ENCODE results near the gene GALNT6. TPM values are rescaled to one million over a fixed set of nuclear protein-coding genes. Genes with fewer than 3 reads are reported as not detected.

Gene GALNT6
- total and polyA plus RNA-seq, 2 donors (not counting 1 experiment from before 2014, with no cell fraction given): 25.2 to 115 TPM

- peaks cover 19% of the 10 kb centered on the region for H3K4me1 ChIP-seq (ENCODE audit: control insufficient read depth, extremely low read depth, insufficient read depth, low read length)
- no peak overlapping the region for H3K4me2 ChIP-seq (ENCODE audit: extremely low read depth, insufficient read depth, low read length)
- no peak overlapping the region for H2AFZ ChIP-seq (ENCODE audit: low read length)
- no peak overlapping the region for H3K4me3 ChIP-seq (replicated peaks in 1 of 4; ENCODE audit: control extremely low read depth in 1 of 4, insufficient read depth in 1 of 4, low read depth in 3 of 4, low read length in 4 of 4)
- no peaks in the 10 kb centered on the region for H3K79me2 ChIP-seq (ENCODE audit: control insufficient read depth, insufficient read depth, low read length)
- H3K27me3 ChIP-seq (ENCODE audit: control insufficient read depth, insufficient read depth, low read length): no peaks in the 10 kb centered on the region
- no peak overlapping the region for H3K27ac ChIP-seq (ENCODE audit: insufficient read depth, low read length)
- no peaks in the 10 kb centered on the region for H3K9me3 ChIP-seq (ENCODE audit: control insufficient read depth, insufficient read depth, low read depth, low read length)
- H3K36me3 ChIP-seq (ENCODE audit: control insufficient read depth, insufficient read depth, low read length): peaks cover 8% of the 10 kb centered on the region
- TF ChIP-seq CTCF (conservative IDR thresholded peaks at IDR 0.05 in 1 of 2, IDR thresholded peaks at IDR 0.05 in 1 of 2; ENCODE audit: low read depth in 1 of 2, low read length in 2 of 2): no peak
- TF ChIP-seq EZH2 (IDR thresholded peaks at IDR 0.05; ENCODE audit: low read length, missing control alignments): no peak
- H4K20me1 ChIP-seq (ENCODE audit: control insufficient read depth, extremely low read depth, insufficient read depth, low read length): no peaks in the 10 kb centered on the region
- DNase-seq (ENCODE audit: low read depth in 2 of 2): peak in 1 of 2 donors; percentile 87
- H3K9ac ChIP-seq (ENCODE audit: insufficient read depth, low read length): no peak overlapping the region
Measured at GRCh38 chr12:51368640-51369517, 22.3 kb downstream of the GALNT6 start.

GRCh38 chr12:51365276-51365675 lies 25.9 kb downstream of the GALNT6 start:
- Histone ChIP-seq H3K9me3 (ENCODE audit: control insufficient read depth, insufficient read depth, low read depth, low read length) (no peaks in the 10 kb centered on the region), H3K4me2 (ENCODE audit: extremely low read depth, insufficient read depth, low read length) (no peak overlapping the region), H3K79me2 (ENCODE audit: control insufficient read depth, insufficient read depth, low read length) (no peaks in the 10 kb centered on the region), H3K36me3 (ENCODE audit: control insufficient read depth, insufficient read depth, low read length) (peaks cover 11% of the 10 kb centered on the region), H3K4me1 (ENCODE audit: control insufficient read depth, extremely low read depth, insufficient read depth, low read length) (no peaks in the 10 kb centered on the region), H2AFZ (ENCODE audit: low read length) (no peak overlapping the region), H3K27me3 (ENCODE audit: control insufficient read depth, insufficient read depth, low read length) (no peaks in the 10 kb centered on the region), H3K9ac (ENCODE audit: insufficient read depth, low read length) (no peak overlapping the region), H3K27ac (ENCODE audit: insufficient read depth, low read length) (no peak overlapping the region), H3K4me3 (replicated peaks in 1 of 4; ENCODE audit: control extremely low read depth in 1 of 4, insufficient read depth in 1 of 4, low read depth in 3 of 4, low read length in 4 of 4) (no peak overlapping the region), H4K20me1 (ENCODE audit: control insufficient read depth, extremely low read depth, insufficient read depth, low read length) (no peaks in the 10 kb centered on the region)
- no peak for DNase-seq (ENCODE audit: low read depth in 2 of 2)
- TF ChIP-seq CTCF (conservative IDR thresholded peaks at IDR 0.05 in 1 of 2, IDR thresholded peaks at IDR 0.05 in 1 of 2; ENCODE audit: low read depth in 1 of 2, low read length in 2 of 2) (no peak), EZH2 (IDR thresholded peaks at IDR 0.05; ENCODE audit: low read length, missing control alignments) (no peak)

- Histone ChIP-seq H3K36me3 (ENCODE audit: control insufficient read depth, insufficient read depth, low read length) (peaks cover 11% of the 10 kb centered on the region), H3K27me3 (ENCODE audit: control insufficient read depth, insufficient read depth, low read length) (no peaks in the 10 kb centered on the region), H3K4me1 (ENCODE audit: control insufficient read depth, extremely low read depth, insufficient read depth, low read length) (no peaks in the 10 kb centered on the region), H3K27ac (ENCODE audit: insufficient read depth, low read length) (no peak overlapping the region), H3K9ac (ENCODE audit: insufficient read depth, low read length) (no peak overlapping the region), H3K4me3 (replicated peaks in 1 of 4; ENCODE audit: control extremely low read depth in 1 of 4, insufficient read depth in 1 of 4, low read depth in 3 of 4, low read length in 4 of 4) (no peak overlapping the region), H3K79me2 (ENCODE audit: control insufficient read depth, insufficient read depth, low read length) (no peaks in the 10 kb centered on the region), H3K9me3 (ENCODE audit: control insufficient read depth, insufficient read depth, low read depth, low read length) (no peaks in the 10 kb centered on the region), H2AFZ (ENCODE audit: low read length) (no peak overlapping the region), H3K4me2 (ENCODE audit: extremely low read depth, insufficient read depth, low read length) (no peak overlapping the region), H4K20me1 (ENCODE audit: control insufficient read depth, extremely low read depth, insufficient read depth, low read length) (no peaks in the 10 kb centered on the region)
- TF ChIP-seq EZH2 (IDR thresholded peaks at IDR 0.05; ENCODE audit: low read length, missing control alignments) (no peak), CTCF (conservative IDR thresholded peaks at IDR 0.05 in 1 of 2, IDR thresholded peaks at IDR 0.05 in 1 of 2; ENCODE audit: low read depth in 1 of 2, low read length in 2 of 2) (no peak)
- DNase-seq (ENCODE audit: low read depth in 2 of 2): no peak
Measured at GRCh38 chr12:51364001-51364400, 27.2 kb downstream of the GALNT6 start.
